Endodermal cell (in vitro differentiated cells): ENCODE results near the gene TBC1D9B. TPM values are rescaled to one million over a fixed set of nuclear protein-coding genes. Genes with fewer than 3 reads are reported as not detected.
A peak's percentile ranks its signal among the peaks of the same experiment; 100 is the strongest.

Source experiments
- DNase-seq: peaks from one replicate; pipeline ENCODE4 v3.0.0-alpha.2; 2017
- H3K27ac ChIP-seq: 2 replicates; pipeline ENCODE4 v1.5.1; 2013; ENCODE audit warnings: mild to moderate bottlenecking, low read depth, low read length, moderate library complexity
- H3K27me3 ChIP-seq: 2 replicates; pipeline ENCODE4 v1.6.1; 2013; ENCODE audit warnings: mild to moderate bottlenecking, low read length, moderate library complexity; ENCODE audit not compliant: insufficient read depth, control insufficient read depth, poor library complexity, severe bottlenecking
- H3K36me3 ChIP-seq: 2 replicates; pipeline ENCODE4 v1.7.0; 2013; ENCODE audit warnings: mild to moderate bottlenecking, low read length, moderate library complexity; ENCODE audit not compliant: control insufficient read depth, insufficient read depth
- H3K4me1 ChIP-seq: one replicate; pipeline ENCODE4 v1.7.0; 2013; ENCODE audit warnings: low read length; ENCODE audit not compliant: control insufficient read depth, insufficient read depth
- H3K4me3 ChIP-seq: 2 replicates; pipeline ENCODE4 v1.5.1; 2013; ENCODE audit warnings: mild to moderate bottlenecking, low read length, moderate library complexity
- H3K9ac ChIP-seq: 2 replicates; pipeline ENCODE4 v1.6.1; 2013; ENCODE audit warnings: mild to moderate bottlenecking, low read length, moderate library complexity; ENCODE audit not compliant: poor library complexity, severe bottlenecking; ENCODE audit errors: extremely low read depth
- H3K9me3 ChIP-seq: 2 replicates; pipeline ENCODE4 v1.6.1; 2013; ENCODE audit warnings: mild to moderate bottlenecking, low read length, moderate library complexity; ENCODE audit not compliant: control insufficient read depth
- H3K27ac Mint-ChIP-seq: 2 replicates; pipeline ENCODE4 v1.8.0; 2020; ENCODE audit warnings: mixed read lengths
- H3K27me3 Mint-ChIP-seq: 2 replicates; pipeline ENCODE4 v1.8.0; 2021; ENCODE audit warnings: mild to moderate bottlenecking, mixed read lengths; ENCODE audit not compliant: insufficient read depth
- H3K36me3 Mint-ChIP-seq: 2 replicates; pipeline ENCODE4 v1.8.0; 2020; ENCODE audit warnings: low read depth, mixed read lengths
- H3K4me1 Mint-ChIP-seq: 2 replicates; pipeline ENCODE4 v1.8.0; 2020; ENCODE audit warnings: mixed read lengths
- H3K4me3 Mint-ChIP-seq: 2 replicates; pipeline ENCODE4 v1.8.0; 2020; ENCODE audit warnings: mild to moderate bottlenecking, moderate library complexity, mixed read lengths
- H3K9me3 Mint-ChIP-seq: 2 replicates; pipeline ENCODE4 v1.8.0; 2020; ENCODE audit warnings: mild to moderate bottlenecking, mixed read lengths
- CTCF ChIP-seq: fragments of 200-600 bp; sonication (generic); conservative IDR thresholded peaks from 2 replicates; pipeline ENCODE4 v1.5.0; 2021; ENCODE audit warnings: antibody characterized with exemption, mild to moderate bottlenecking
- WGBS, 2 experiments: methylation state at CpG; one replicate each; pipeline versions ENCODE4 v1.1.5 to v1.1.7; 2013; ENCODE audit warnings: missing lambda C conversion rate in 2 of 2, mixed read lengths in 1 of 2; ENCODE audit not compliant: insufficient coverage in 1 of 2, insufficient read length in 1 of 2; 5-methylcytosine and 5-hydroxymethylcytosine counted together
- total RNA-seq, 2 donors: library from RNA; stranded (reverse); fragmentation: NEBNext Ultra II Directional in 1 of 2; extraction: Animal tissue kit (Norgen Biotek cat#: 25700) in 1 of 2; gene quantifications; 2 replicates in 1 of 2; 3 replicates in 1 of 2; pipeline ENCODE4 v1.2.1, GENCODE V29; 2021

The TBC1D9B gene
- total RNA-seq, 2 donors from 2014 or later: 118 to 127 TPM

- no peak overlapping the region for H3K27ac Mint-ChIP-seq
- no peak overlapping the region for H3K27ac ChIP-seq
- H3K9ac ChIP-seq: no peak overlapping the region
- H3K4me1 ChIP-seq: peaks cover 16% of the 10 kb centered on the region
- H3K36me3 Mint-ChIP-seq: peaks cover 32% of the 10 kb centered on the region
- 75 to 97% methylated on average over 8 to 23 of the region's 23 CpGs for WGBS, 2 experiments
- H3K9me3 Mint-ChIP-seq: no peaks in the 10 kb centered on the region
- no peak for TF ChIP-seq CTCF
- peak overlapping the region; percentile 48 for H3K4me3 Mint-ChIP-seq
- no peaks in the 10 kb centered on the region for H3K9me3 ChIP-seq
- no peak for DNase-seq
- peaks cover 38% of the 10 kb centered on the region for H3K36me3 ChIP-seq
- H3K27me3 ChIP-seq: no peaks in the 10 kb centered on the region
- H3K4me1 Mint-ChIP-seq: peaks cover 17% of the 10 kb centered on the region
- H3K4me3 ChIP-seq: no peak overlapping the region
- peaks cover 4% of the 10 kb centered on the region for H3K27me3 Mint-ChIP-seq
Observed at GRCh38 chr5:179816401-179816795, 91.3 kb downstream of the TBC1D9B start.

- DNase-seq: no peak
- peaks cover 36% of the 10 kb centered on the region for H3K36me3 Mint-ChIP-seq
- Histone ChIP-seq H3K4me3 (no peak overlapping the region), H3K27me3 (no peaks in the 10 kb centered on the region), H3K9me3 (no peaks in the 10 kb centered on the region), H3K4me1 (peaks cover 16% of the 10 kb centered on the region), H3K9ac (no peak overlapping the region), H3K27ac (no peak overlapping the region), H3K36me3 (peaks cover 39% of the 10 kb centered on the region)
- peak overlapping the region; percentile 48 for H3K4me3 Mint-ChIP-seq
- H3K9me3 Mint-ChIP-seq: no peaks in the 10 kb centered on the region
- no peak overlapping the region for H3K27ac Mint-ChIP-seq
- no peak for TF ChIP-seq CTCF
- H3K4me1 Mint-ChIP-seq: peaks cover 17% of the 10 kb centered on the region
- peaks cover 4% of the 10 kb centered on the region for H3K27me3 Mint-ChIP-seq
- WGBS, 2 experiments: 96 to 100% methylated on average over 16 to 21 of the region's 21 CpGs
Observed at GRCh38 chr5:179815491-179816249, 92.0 kb downstream of the TBC1D9B start.

- peaks cover 1% of the 10 kb centered on the region for H3K4me1 ChIP-seq
- TF ChIP-seq CTCF: no peak
- Mint-ChIP-seq H3K4me3 (no peak overlapping the region), H3K27ac (peak overlapping the region; percentile 46), H3K27me3 (peaks cover 4% of the 10 kb centered on the region), H3K36me3 (peaks cover 37% of the 10 kb centered on the region), H3K9me3 (no peaks in the 10 kb centered on the region), H3K4me1 (peaks cover 10% of the 10 kb centered on the region)
- no peaks in the 10 kb centered on the region for H3K27me3 ChIP-seq
- H3K9ac ChIP-seq: no peak overlapping the region
- no peak overlapping the region for H3K27ac ChIP-seq
- H3K4me3 ChIP-seq: no peak overlapping the region
- H3K36me3 ChIP-seq: peaks cover 39% of the 10 kb centered on the region
- WGBS, 2 experiments: 81 to 90% methylated on average over 3 of the region's 3 CpGs
- DNase-seq: no peak
- no peaks in the 10 kb centered on the region for H3K9me3 ChIP-seq
Observed at GRCh38 chr5:179814090-179814489, 93.6 kb downstream of the TBC1D9B start.
